GM12873 (cell line): ENCODE measurements around the gene MAGEF1.

Experiments used
- TF ChIP-seq, protein P1 (sequence below): IDR thresholded peaks from 2 replicates; pipeline ENCODE4 v1.5.1; 2012; ENCODE audit warnings: low read depth, mild to moderate bottlenecking, moderate library complexity, low read length, control low read depth; ENCODE audit not compliant: insufficient read depth; ENCODE audit errors: missing control alignments

MAGEF1 gene

DNA sequence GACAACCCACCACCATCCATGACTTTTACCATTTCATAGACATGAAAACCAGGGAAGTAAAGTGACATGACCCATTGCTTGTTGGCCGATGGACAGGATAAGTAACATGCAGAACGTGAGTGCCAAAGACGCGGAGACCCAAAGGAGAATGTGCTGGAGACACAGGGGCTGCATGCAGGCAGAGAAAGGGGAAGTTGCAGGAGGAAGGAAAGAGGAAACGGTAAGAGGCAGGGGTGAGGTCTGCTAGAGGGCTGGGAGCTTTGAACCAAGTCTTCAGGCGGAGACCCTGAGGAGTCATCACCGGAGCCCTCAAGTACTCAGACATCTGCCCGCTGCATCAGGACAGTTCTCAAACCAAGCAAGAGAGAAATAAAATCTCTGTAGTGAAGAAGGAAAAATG lies 34.9 kb downstream of the MAGEF1 start:
- TF ChIP-seq, protein P1, sequence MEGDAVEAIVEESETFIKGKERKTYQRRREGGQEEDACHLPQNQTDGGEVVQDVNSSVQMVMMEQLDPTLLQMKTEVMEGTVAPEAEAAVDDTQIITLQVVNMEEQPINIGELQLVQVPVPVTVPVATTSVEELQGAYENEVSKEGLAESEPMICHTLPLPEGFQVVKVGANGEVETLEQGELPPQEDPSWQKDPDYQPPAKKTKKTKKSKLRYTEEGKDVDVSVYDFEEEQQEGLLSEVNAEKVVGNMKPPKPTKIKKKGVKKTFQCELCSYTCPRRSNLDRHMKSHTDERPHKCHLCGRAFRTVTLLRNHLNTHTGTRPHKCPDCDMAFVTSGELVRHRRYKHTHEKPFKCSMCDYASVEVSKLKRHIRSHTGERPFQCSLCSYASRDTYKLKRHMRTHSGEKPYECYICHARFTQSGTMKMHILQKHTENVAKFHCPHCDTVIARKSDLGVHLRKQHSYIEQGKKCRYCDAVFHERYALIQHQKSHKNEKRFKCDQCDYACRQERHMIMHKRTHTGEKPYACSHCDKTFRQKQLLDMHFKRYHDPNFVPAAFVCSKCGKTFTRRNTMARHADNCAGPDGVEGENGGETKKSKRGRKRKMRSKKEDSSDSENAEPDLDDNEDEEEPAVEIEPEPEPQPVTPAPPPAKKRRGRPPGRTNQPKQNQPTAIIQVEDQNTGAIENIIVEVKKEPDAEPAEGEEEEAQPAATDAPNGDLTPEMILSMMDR, result no peak

DNA sequence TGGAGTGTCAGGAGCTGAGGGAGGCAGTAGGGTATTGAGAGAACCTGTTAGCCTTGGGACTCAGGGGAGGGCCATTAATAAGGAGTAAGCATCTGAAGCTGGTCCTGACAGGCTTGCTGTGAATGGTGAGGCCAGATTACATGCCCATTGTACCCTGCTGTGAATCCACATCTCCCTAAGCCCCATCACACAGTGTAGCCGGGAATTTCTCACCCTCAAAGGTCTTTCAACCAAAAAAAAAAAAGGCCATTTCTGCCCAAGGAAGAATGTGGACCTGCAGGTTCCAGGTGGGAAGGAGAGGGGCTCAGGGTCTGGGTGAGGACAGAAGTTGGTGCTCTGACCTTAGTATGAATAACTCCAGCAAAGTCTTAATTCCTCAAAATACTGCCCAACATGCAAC lies 37.2 kb downstream of the MAGEF1 start:
- TF ChIP-seq, protein P1, result no peak

DNA sequence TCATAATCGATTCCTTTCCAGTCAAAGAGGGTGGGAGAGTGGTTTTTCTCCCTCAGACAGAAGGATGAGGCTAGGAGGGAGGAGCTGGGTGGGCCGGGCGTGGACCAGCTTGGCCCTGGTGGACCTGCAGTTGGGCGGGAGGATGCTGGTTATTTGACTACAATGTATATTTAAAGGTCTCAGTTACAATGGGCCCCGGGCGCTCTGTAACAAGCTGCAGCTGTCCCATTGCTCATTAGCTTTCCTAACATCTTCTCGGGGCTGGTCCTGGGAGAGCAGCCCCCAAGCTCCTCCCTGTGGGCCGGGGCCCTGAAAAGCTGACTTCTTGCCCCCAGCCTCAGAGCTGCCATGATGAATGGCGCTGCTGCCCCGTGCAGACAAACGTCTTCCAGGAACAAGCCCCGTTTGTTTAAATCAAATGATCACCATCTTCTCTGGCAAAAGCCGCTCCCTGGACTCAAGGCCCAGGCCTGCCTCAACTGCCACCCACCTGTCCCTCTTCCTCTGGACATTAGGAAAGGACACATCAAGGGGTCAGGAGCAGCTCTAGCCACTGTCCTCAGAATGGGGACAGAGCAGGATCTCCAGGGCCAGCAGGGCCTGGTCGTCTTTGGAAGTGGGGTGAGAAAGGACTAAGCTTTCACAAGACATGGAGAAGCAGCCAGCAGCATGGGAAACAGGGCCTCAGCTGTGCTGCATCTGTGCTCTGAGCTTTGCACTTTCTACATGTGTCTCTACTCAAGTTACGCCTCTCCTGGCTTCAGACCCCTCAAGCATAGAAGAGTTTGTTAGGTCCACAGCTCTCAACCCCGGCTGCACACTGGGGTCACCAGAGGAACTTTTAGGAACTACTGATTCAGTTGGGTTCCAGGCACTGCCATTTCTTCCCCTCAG lies 38.6 kb downstream of the MAGEF1 start:
- TF ChIP-seq, protein P1, result no peak

DNA sequence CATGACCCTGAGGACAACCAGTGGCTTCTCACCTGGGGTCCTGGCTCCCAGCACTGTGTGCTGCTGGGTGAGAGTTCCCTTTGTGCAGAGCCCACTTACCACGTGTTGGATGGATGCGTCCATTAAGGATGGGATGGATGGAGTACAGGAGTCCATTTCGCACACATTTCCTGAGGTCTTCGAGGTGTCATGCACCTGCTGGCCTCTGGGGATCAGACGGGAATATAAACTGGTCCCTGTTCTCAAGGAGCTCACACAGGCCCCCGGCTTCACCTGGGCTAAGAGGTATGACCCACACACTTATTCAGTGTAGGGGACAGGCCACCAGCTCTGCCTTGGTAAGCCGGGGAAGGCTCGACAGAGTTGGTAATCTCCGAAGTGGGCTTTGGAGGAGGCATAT lies 39.5 kb downstream of the MAGEF1 start:
- TF ChIP-seq, protein P1, result no peak

DNA sequence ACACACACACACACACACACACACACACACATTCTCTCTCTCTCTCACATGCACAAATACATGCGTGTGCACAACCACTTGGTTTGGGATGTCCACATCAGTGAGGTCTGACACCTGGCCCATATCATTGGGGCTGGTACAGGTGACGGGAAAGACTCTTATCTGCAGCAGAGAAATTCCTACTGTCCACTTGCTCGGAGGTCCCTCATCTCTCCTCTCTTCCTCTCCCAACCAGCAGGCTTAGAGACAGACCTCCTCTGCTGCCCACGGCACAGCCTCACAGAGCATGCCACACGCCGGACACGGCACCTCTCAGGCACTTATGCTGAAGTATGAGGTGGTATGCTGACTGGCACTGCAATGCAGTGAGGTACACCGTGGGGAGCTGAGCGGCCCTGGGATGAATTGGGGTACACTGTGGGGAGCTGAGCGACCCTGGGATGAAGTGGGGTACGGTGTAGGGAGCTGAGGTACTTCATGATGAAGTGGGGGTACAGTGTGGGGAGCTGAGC lies 41.7 kb downstream of the MAGEF1 start:
- TF ChIP-seq, protein P1, result no peak

DNA sequence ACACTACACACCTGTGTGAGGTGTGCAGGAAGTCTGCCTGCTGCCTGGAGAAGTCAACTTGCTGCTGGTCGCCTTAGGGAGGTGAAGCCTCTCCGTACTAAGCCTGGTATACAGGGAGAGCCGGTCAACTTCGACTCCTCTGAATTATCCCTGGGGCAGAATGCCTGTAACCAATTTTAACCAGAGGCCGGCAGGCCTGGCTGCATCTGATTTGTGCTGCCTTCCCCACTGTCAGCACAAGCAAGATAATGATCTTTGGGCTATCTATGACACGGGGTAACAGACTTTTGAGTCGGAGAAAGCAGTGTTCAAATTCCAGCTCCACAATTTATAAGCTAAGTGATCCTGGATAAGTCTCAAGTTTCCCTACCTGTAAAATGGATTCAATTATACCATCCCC lies 42.3 kb downstream of the MAGEF1 start:
- TF ChIP-seq, protein P1, result no peak

DNA sequence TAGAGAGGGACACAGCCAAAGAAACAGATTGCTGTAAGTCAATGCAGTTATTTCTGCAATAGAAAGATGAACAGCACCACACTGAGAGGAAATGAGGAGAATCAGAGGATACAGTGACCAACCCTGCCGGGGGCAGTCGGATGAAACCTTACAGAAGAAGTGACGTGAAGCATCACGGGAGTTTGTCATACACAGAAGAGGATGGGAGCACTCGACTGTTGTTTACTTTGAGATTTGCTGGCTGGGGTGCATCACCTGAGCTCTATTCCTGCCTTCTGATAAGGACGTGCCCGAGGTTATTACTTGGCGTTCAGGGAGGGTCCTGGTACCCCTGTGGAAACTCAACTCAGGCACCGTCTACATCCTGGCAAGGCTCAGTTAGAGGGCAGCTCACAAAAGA lies 45.4 kb downstream of the MAGEF1 start:
- TF ChIP-seq, protein P1, result no peak
